Astrocyte (in vitro differentiated cells and primary cell): Measurements from ENCODE around the gene PCDHA1. TPM values are rescaled to one million over a fixed set of nuclear protein-coding genes. Genes with fewer than 3 reads are reported as not detected.
"Not testable (repeated sequence)": the region's sequence is repeated elsewhere in the genome, so short reads cannot be mapped to it uniquely, and the experiment has no call there.

Experiments used
- DNase-seq: peaks from one replicate; pipeline ENCODE4 v3.0.0-alpha.2; 2010; ENCODE audit warnings: low read depth
- FAIRE-seq: peaks from 2 replicates; lab custom pipeline; 2011; peaks lifted over from hg19 to GRCh38; lab: Jason Lieb, UNC
- H2AFZ ChIP-seq: 2 replicates; pipeline ENCODE4 v1.6.0; 2012; ENCODE audit warnings: low read depth, low read length, inconsistent platforms
- H3K27ac ChIP-seq: 2 replicates; pipeline ENCODE4 v1.5.1; 2011; ENCODE audit warnings: low read depth, low read length, inconsistent platforms
- H3K27me3 ChIP-seq: 2 replicates; pipeline ENCODE4 v1.6.0; 2011; ENCODE audit warnings: low read length, inconsistent platforms; ENCODE audit not compliant: insufficient read depth
- H3K36me3 ChIP-seq: 2 replicates; pipeline ENCODE4 v1.5.1; 2011; ENCODE audit warnings: low read length, inconsistent platforms; ENCODE audit not compliant: insufficient read depth
- H3K4me1 ChIP-seq: 2 replicates; pipeline ENCODE4 v1.5.1; 2011; ENCODE audit warnings: low read length, inconsistent platforms; ENCODE audit not compliant: insufficient read depth
- H3K4me2 ChIP-seq: 2 replicates; pipeline ENCODE4 v1.6.0; 2012; ENCODE audit warnings: low read length, inconsistent platforms
- H3K4me3 ChIP-seq: 2 replicates; pipeline ENCODE4 v1.5.1; 2011; ENCODE audit warnings: low read depth, mild to moderate bottlenecking, low read length, inconsistent platforms; ENCODE audit not compliant: insufficient read depth
- H3K79me2 ChIP-seq: 2 replicates; pipeline ENCODE4 v1.6.0; 2012; ENCODE audit warnings: mild to moderate bottlenecking, low read length, inconsistent platforms; ENCODE audit not compliant: insufficient read depth
- H3K9ac ChIP-seq: 2 replicates; pipeline ENCODE4 v1.6.0; 2012; ENCODE audit warnings: mild to moderate bottlenecking, low read length, inconsistent platforms
- H3K9me3 ChIP-seq: 2 replicates; pipeline ENCODE4 v1.5.1; 2012; ENCODE audit warnings: low read depth, mild to moderate bottlenecking, low read length, inconsistent platforms; ENCODE audit not compliant: insufficient read depth
- H4K20me1 ChIP-seq: 2 replicates; pipeline ENCODE4 v1.6.0; 2012; ENCODE audit warnings: low read length, inconsistent platforms; ENCODE audit not compliant: insufficient read depth
- H3K27ac Mint-ChIP-seq: one replicate; pipeline ENCODE4 v1.8.0; 2021; ENCODE audit warnings: mild to moderate bottlenecking, mixed read lengths; ENCODE audit not compliant: unreplicated experiment
- H3K27me3 Mint-ChIP-seq: one replicate; pipeline ENCODE4 v1.8.0; 2021; ENCODE audit warnings: low read depth, mixed read lengths; ENCODE audit not compliant: unreplicated experiment
- H3K36me3 Mint-ChIP-seq: one replicate; pipeline ENCODE4 v1.8.0; 2021; ENCODE audit warnings: low read depth, mixed read lengths; ENCODE audit not compliant: unreplicated experiment
- H3K4me1 Mint-ChIP-seq: one replicate; pipeline ENCODE4 v1.8.0; 2021; ENCODE audit warnings: low read depth, mixed read lengths; ENCODE audit not compliant: unreplicated experiment
- H3K4me3 Mint-ChIP-seq: one replicate; pipeline ENCODE4 v1.8.0; 2021; ENCODE audit warnings: mild to moderate bottlenecking, moderate library complexity, mixed read lengths; ENCODE audit not compliant: unreplicated experiment
- H3K9me3 Mint-ChIP-seq: one replicate; pipeline ENCODE4 v1.8.0; 2021; ENCODE audit warnings: mild to moderate bottlenecking, mixed read lengths; ENCODE audit not compliant: unreplicated experiment
- EZH2 ChIP-seq: IDR thresholded peaks from 2 replicates; pipeline ENCODE4 v1.6.1; 2012; ENCODE audit warnings: mild to moderate bottlenecking, low read length, inconsistent platforms; ENCODE audit not compliant: insufficient read depth
- total RNA-seq: library from RNA; stranded (reverse); gene quantifications from 2 replicates; pipeline ENCODE4 v1.2.1, GENCODE V29; 2021
- TF ChIP-seq, protein P1 (sequence below): IDR thresholded peaks from 2 replicates; pipeline ENCODE4 v1.5.1; 2011; ENCODE audit warnings: low read depth, mild to moderate bottlenecking, inconsistent platforms, low read length, moderate library complexity; ENCODE audit not compliant: insufficient read depth

The PCDHA1 gene
- total RNA-seq, 1 donor from 2014 or later: not detected

- no peak within 1 kb of the TSS for H3K27ac ChIP-seq
- H3K36me3 Mint-ChIP-seq: peaks cover 16% of the 10 kb centered on the region
- no peak for TF ChIP-seq EZH2
- TF ChIP-seq, protein P1, sequence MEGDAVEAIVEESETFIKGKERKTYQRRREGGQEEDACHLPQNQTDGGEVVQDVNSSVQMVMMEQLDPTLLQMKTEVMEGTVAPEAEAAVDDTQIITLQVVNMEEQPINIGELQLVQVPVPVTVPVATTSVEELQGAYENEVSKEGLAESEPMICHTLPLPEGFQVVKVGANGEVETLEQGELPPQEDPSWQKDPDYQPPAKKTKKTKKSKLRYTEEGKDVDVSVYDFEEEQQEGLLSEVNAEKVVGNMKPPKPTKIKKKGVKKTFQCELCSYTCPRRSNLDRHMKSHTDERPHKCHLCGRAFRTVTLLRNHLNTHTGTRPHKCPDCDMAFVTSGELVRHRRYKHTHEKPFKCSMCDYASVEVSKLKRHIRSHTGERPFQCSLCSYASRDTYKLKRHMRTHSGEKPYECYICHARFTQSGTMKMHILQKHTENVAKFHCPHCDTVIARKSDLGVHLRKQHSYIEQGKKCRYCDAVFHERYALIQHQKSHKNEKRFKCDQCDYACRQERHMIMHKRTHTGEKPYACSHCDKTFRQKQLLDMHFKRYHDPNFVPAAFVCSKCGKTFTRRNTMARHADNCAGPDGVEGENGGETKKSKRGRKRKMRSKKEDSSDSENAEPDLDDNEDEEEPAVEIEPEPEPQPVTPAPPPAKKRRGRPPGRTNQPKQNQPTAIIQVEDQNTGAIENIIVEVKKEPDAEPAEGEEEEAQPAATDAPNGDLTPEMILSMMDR: peak; percentile 5
- DNase-seq (no peak), FAIRE-seq (no peak)
- H2AFZ ChIP-seq: no peak within 1 kb of the TSS
- H3K9ac ChIP-seq: no peak within 1 kb of the TSS
- H3K4me3 Mint-ChIP-seq: no peak within 1 kb of the TSS
- H3K4me1 Mint-ChIP-seq: no peaks in the 10 kb centered on the region
- H3K9me3 Mint-ChIP-seq: peaks cover 5% of the 10 kb centered on the region
- H3K4me1 ChIP-seq: no peaks in the 10 kb centered on the region
- no peaks in the 10 kb centered on the region for H3K79me2 ChIP-seq
- H4K20me1 ChIP-seq: no peaks in the 10 kb centered on the region
- no peak within 1 kb of the TSS for H3K4me3 ChIP-seq
- H3K27me3 Mint-ChIP-seq: no peaks in the 10 kb centered on the region
- no peak within 1 kb of the TSS for H3K27ac Mint-ChIP-seq
- no peaks in the 10 kb centered on the region for H3K36me3 ChIP-seq
- H3K27me3 ChIP-seq: no peaks in the 10 kb centered on the region
- peaks cover 3% of the 10 kb centered on the region for H3K9me3 ChIP-seq
- no peak within 1 kb of the TSS for H3K4me2 ChIP-seq
Measured at GRCh38 chr5:140840978-140841962, 55.3 kb downstream of the PCDHA1 start, which contains the start of gene PCDHA8. Gene PCDHA8, plus strand, starts transcription at chr5:140841187. Its CDS starts 135 bp downstream, at chr5:140841322.

DNA sequence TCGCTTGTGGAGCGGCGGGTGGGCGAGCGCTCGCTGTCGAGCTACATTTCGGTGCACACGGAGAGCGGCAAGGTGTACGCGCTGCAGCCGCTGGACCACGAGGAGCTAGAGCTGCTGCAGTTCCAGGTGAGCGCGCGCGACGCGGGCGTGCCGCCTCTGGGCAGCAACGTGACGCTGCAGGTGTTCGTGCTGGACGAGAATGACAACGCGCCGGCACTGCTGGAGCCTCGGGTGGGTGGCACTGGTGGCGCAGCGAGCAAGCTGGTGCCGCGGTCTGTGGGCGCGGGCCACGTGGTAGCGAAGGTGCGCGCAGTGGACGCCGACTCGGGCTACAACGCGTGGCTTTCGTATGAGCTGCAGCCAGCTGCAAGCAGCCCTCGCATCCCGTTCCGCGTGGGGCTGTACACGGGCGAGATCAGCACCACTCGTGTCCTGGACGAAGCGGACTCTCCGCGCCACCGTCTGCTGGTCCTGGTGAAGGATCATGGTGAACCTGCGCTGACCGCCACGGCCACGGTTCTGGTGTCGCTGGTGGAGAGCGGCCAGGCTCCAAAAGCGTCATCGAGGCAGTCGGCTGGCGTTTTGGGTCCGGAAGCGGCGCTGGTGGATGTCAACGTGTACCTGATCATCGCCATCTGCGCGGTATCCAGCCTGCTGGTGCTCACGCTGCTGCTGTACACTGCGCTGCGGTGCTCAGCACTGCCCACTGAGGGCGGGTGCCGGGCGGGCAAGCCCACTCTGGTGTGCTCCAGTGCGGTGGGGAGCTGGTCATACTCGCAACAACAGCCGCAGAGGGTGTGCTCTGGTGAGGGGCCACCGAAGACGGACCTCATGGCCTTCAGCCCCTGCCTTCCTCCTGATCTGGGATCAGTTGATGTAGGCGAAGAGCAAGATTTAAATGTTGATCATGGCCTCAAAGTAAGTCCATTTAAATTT lies 57.1 kb downstream of the PCDHA1 start:
- H3K27me3 ChIP-seq: no peaks in the 10 kb centered on the region
- H3K79me2 ChIP-seq: no peaks in the 10 kb centered on the region
- H3K9me3 ChIP-seq: no peaks in the 10 kb centered on the region
- no peak overlapping the region for H3K4me3 ChIP-seq
- no peaks in the 10 kb centered on the region for H3K36me3 ChIP-seq
- FAIRE-seq: no peak
- H3K27ac ChIP-seq: no peak overlapping the region
- no peaks in the 10 kb centered on the region for H4K20me1 ChIP-seq
- no peak for DNase-seq
- Mint-ChIP-seq H3K27me3 (no peaks in the 10 kb centered on the region), H3K9me3 (peaks cover 5% of the 10 kb centered on the region), H3K4me3 (no peak overlapping the region), H3K36me3 (peaks cover 16% of the 10 kb centered on the region), H3K27ac (no peak overlapping the region), H3K4me1 (no peaks in the 10 kb centered on the region)
- H2AFZ ChIP-seq: no peak overlapping the region
- TF ChIP-seq, protein P1: no peak
- no peak for TF ChIP-seq EZH2
- no peaks in the 10 kb centered on the region for H3K4me1 ChIP-seq
- H3K9ac ChIP-seq: no peak overlapping the region
- H3K4me2 ChIP-seq: no peak overlapping the region

DNA sequence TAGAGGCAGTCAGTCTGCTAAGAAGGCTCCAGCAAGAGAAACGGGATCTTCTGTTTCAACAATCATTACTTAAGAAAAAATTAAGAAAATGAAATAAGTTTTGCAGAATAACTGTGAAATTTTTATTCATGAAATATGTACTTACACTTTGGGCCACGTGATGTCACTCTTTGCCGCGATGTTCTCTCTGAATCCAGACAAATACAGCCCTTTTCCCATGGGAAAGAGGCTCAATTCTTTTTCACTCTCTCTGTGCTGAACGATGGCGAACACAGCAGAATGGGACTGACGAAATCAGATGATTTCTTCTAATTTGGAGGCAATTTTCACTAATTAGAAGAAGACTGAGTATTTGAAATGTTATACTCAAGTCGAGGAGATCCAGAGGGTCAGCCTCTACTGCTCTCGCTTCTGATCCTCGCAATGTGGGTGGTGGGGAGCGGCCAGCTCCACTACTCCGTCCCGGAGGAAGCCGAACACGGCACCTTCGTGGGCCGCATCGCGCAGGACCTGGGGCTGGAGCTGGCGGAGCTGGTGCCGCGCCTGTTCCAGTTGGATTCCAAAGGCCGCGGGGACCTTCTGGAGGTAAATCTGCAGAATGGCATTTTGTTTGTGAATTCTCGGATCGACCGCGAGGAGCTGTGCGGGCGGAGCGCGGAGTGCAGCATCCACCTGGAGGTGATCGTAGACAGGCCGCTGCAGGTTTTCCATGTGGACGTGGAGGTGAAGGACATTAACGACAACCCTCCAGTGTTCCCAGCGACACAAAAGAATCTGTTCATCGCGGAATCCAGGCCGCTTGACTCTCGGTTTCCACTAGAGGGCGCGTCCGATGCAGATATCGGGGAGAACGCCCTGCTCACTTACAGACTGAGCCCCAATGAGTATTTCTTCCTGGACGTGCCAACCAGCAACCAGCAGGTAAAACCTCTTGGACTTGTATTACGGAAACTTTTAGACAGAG lies 62.5 kb downstream of the PCDHA1 start, which contains the start of gene PCDHA9:
PCDHA9 (plus strand) TSS at position 244 of the 964 bp plus-strand sequence; CDS start at position 358, 114 bp downstream.
- H3K9ac ChIP-seq, H3K27me3 ChIP-seq, H3K79me2 ChIP-seq, H3K36me3 ChIP-seq, H2AFZ ChIP-seq, FAIRE-seq, H3K9me3 ChIP-seq, H3K27ac Mint-ChIP-seq, H3K27me3 Mint-ChIP-seq, H3K4me1 ChIP-seq, H4K20me1 ChIP-seq, H3K9me3 Mint-ChIP-seq, H3K4me3 ChIP-seq, H3K4me1 Mint-ChIP-seq, DNase-seq, H3K27ac ChIP-seq, H3K4me2 ChIP-seq: not testable (repeated sequence)
- peaks cover 13% of the 10 kb centered on the region for H3K36me3 Mint-ChIP-seq
- H3K4me3 Mint-ChIP-seq: peak within 1 kb of the TSS; percentile 76
